ENCODE results near the gene FIGN.

FIGN gene

GRCh38 chr2:163756588-163756987 is 20.8 kb upstream of the FIGN start:
- no peak for TF ChIP-seq CTCF (IDR thresholded peaks at IDR 0.05; ENCODE audit: extremely low read depth, missing control alignments)
- DNase-seq (ENCODE audit: low spot score): no peak

GRCh38 chr2:163755366-163755765 is 19.6 kb upstream of the FIGN start:
- no peak for DNase-seq (ENCODE audit: low spot score)
- TF ChIP-seq CTCF (IDR thresholded peaks at IDR 0.05; ENCODE audit: extremely low read depth, missing control alignments): no peak

DNA sequence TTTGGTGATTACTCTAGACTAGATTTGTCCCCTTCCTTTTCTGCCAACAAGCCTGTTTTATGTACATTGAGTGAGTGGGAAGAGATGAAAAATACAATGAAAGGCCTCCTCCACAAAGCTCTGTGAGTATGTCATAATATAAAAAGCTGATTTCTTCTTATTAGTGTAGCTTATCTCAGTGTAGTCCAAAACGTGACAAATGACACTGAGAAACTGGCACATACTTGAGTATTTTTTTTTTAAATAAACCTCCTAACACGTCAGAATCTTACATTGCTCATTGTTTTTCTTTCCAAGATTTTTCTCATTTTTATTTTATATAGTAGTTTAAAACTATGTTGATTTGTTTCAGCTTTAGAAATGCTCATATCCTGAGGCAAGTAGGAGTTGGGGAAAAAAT is 17.9 kb upstream of the FIGN start:
- TF ChIP-seq CTCF (IDR thresholded peaks at IDR 0.05; ENCODE audit: extremely low read depth, missing control alignments): no peak
- DNase-seq (ENCODE audit: low spot score): no peak

- TF ChIP-seq CTCF (IDR thresholded peaks at IDR 0.05; ENCODE audit: extremely low read depth, missing control alignments): no peak
- no peak for DNase-seq (ENCODE audit: low spot score)
Measured at GRCh38 chr2:163752267-163752666, 16.5 kb upstream of the FIGN start.

- no peak for TF ChIP-seq CTCF (IDR thresholded peaks at IDR 0.05; ENCODE audit: extremely low read depth, missing control alignments)
- no peak for DNase-seq (ENCODE audit: low spot score)
Measured at GRCh38 chr2:163751696-163752095, 15.9 kb upstream of the FIGN start.

- no peak for DNase-seq (ENCODE audit: low spot score)
- no peak for TF ChIP-seq CTCF (IDR thresholded peaks at IDR 0.05; ENCODE audit: extremely low read depth, missing control alignments)
Measured at GRCh38 chr2:163748420-163748819, 12.6 kb upstream of the FIGN start.

DNA sequence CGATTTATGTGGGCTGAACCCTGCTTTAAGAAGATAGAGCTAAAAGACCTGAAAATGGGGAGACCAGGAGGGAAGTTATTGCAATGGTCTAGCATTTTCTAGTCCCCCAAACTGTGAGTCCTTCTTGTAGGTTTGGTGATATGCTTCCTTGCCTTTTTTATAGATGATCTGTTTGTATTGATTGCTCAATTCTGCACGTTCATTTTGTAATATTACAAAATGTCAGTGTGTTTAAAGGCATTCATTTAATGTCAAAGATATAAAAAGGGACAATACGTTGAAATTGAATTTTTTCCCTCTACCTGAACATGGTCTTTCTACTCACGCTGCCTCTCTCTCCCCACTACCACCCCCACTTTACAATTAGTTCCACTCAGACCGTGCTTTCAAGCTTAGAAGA is 5.6 kb upstream of the FIGN start:
- no peak for DNase-seq (ENCODE audit: low spot score)
- TF ChIP-seq CTCF (IDR thresholded peaks at IDR 0.05; ENCODE audit: extremely low read depth, missing control alignments): no peak
